Measurements from ENCODE around the gene THTPA. TPM values are rescaled to one million over a fixed set of nuclear protein-coding genes. Genes with fewer than 3 reads are reported as not detected.

THTPA gene
- polyA plus RNA-seq, 3 donors, result 15.3 to 18.2 (median 17.0) TPM

DNA sequence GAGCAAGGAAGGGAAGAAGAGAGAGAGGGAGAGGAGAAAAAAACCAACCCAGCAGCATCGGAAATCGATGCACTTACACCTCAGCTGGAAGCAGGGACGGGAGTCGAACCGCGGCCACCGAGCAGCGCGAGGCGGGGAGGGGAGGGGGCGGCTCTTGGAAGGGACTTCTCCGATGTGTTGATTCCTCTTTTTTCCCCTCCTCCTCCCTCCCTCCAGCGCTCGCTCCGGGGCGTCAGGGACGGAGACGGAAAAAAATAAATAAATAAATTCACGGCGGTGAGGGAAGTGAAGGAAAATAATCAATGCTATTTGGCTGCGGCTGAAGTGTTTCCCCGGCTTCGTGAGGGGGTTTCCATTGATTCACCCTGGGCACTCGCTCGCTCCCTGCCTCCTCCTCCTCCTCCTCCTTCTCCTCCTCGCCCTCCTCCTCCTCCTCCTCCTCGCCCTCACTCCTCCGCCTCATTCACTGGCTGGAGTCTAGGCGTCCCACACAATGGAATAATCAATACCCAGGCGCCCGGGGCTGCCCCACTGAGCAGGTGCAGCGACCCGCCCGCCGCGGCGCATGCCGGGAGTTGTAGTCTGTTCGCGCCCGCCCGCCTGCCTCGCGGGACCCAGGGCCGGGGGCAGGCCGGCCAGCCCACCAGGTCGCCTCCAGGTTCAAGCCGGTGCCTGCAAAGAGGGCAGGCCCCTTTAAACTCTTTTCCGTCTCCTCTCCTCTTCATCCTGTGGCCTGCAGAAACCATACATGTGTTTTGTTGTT is 4.6 kb upstream of the THTPA start, which contains the start of gene ZFHX2:
Gene ZFHX2 (minus strand): TSS at position 500 of the 763 bp plus-strand sequence. CDS start 16,440 bp downstream, outside the sequence.
- H4K20me1 ChIP-seq (ENCODE audit: insufficient read depth, low read length), result no peaks in the 10 kb centered on the region
- no peaks in the 10 kb centered on the region for H3K36me3 ChIP-seq (replicated peaks in 1 of 2; ENCODE audit: control insufficient read depth in 1 of 2, insufficient read depth in 2 of 2, low read length in 2 of 2)
- peak; percentile 31 to 80 (median 39) for DNase-seq
- no peaks in the 10 kb centered on the region for H3K27me3 Mint-ChIP-seq (ENCODE audit: low read depth in 3 of 3)
- H3K27ac Mint-ChIP-seq, result peak within 1 kb of the TSS; percentile 65 to 90 (median 75)
- H3K27me3 ChIP-seq (ENCODE audit: control insufficient read depth in 2 of 2, insufficient read depth in 2 of 2, low read length in 2 of 2), result peaks cover 2 to 12% of the 10 kb centered on the region in 2 donors
- H3K4me1 Mint-ChIP-seq, result peaks cover 11% of the 10 kb centered on the region
- H2AFZ ChIP-seq (ENCODE audit: insufficient read depth, low read depth, low read length, poor library complexity, severe bottlenecking), result peak within 1 kb of the TSS; percentile 99
- H3K4me3 ChIP-seq (replicated peaks in 1 of 3; ENCODE audit: low read depth in 2 of 3, low read length in 3 of 3), result peak within 1 kb of the TSS; percentile 70 to 88 (median 81)
- TF ChIP-seq, protein P1, sequence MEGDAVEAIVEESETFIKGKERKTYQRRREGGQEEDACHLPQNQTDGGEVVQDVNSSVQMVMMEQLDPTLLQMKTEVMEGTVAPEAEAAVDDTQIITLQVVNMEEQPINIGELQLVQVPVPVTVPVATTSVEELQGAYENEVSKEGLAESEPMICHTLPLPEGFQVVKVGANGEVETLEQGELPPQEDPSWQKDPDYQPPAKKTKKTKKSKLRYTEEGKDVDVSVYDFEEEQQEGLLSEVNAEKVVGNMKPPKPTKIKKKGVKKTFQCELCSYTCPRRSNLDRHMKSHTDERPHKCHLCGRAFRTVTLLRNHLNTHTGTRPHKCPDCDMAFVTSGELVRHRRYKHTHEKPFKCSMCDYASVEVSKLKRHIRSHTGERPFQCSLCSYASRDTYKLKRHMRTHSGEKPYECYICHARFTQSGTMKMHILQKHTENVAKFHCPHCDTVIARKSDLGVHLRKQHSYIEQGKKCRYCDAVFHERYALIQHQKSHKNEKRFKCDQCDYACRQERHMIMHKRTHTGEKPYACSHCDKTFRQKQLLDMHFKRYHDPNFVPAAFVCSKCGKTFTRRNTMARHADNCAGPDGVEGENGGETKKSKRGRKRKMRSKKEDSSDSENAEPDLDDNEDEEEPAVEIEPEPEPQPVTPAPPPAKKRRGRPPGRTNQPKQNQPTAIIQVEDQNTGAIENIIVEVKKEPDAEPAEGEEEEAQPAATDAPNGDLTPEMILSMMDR (IDR thresholded peaks at IDR 0.05), result no peak
- H3K27ac ChIP-seq (ENCODE audit: low read depth in 1 of 2, low read length in 2 of 2), result peak within 1 kb of the TSS; percentile 31 to 82
- no peaks in the 10 kb centered on the region for H3K9me3 Mint-ChIP-seq
- H3K4me2 ChIP-seq (replicated peaks; ENCODE audit: extremely low read depth, low read length, poor library complexity, severe bottlenecking), result peak within 1 kb of the TSS; percentile 97
- WGBS (ENCODE audit: insufficient coverage), result under 1% methylated on average over 19 of the region's 49 CpGs
- H3K9ac ChIP-seq (ENCODE audit: insufficient read depth, low read length, poor library complexity, severe bottlenecking), result peak within 1 kb of the TSS; percentile 74
- H3K79me2 ChIP-seq (ENCODE audit: insufficient read depth, low read length), result peaks cover 6% of the 10 kb centered on the region
- no peaks in the 10 kb centered on the region for H3K36me3 Mint-ChIP-seq
- intact Hi-C loops (cut with micrococcal nuclease), result no loop called here
- H3K9me3 ChIP-seq (replicated peaks in 1 of 2; ENCODE audit: control insufficient read depth in 1 of 2, insufficient read depth in 1 of 2, low read length in 2 of 2), result no peaks in the 10 kb centered on the region
- H3K4me1 ChIP-seq (ENCODE audit: control insufficient read depth in 1 of 2, insufficient read depth in 2 of 2, low read length in 2 of 2), result peaks cover 13 to 27% of the 10 kb centered on the region in 2 donors
- no peak within 1 kb of the TSS for H3K4me3 Mint-ChIP-seq

DNA sequence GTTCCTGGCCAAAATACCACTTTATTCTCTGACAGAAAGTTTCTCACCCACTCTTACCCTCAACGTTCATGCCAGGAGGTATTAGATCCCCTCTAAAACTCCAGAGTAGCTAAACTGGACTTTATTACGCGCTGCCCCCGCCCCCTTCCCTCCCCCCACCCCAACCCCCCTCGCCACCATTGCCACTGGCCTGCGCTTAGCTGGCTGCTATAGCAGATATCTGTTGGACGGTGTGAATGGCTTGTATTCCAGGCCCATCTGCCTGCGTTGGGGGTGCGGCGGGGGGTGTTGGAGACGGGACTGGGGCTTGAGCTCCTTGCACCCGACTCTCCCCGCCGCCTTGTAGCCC is 564 bp upstream of the THTPA start:
- intact Hi-C loops (cut with micrococcal nuclease), result no loop called here
- peaks cover 28% of the 10 kb centered on the region for H3K4me1 Mint-ChIP-seq
- H3K79me2 ChIP-seq (ENCODE audit: insufficient read depth, low read length), result peaks cover 18% of the 10 kb centered on the region
- H3K27ac ChIP-seq (ENCODE audit: low read depth in 1 of 2, low read length in 2 of 2), result peak overlapping the region in 1 of 2 donors; percentile 91
- H3K4me2 ChIP-seq (replicated peaks; ENCODE audit: extremely low read depth, low read length, poor library complexity, severe bottlenecking), result peak overlapping the region; percentile 79
- TF ChIP-seq, protein P1 (IDR thresholded peaks at IDR 0.05), result no peak
- peak overlapping the region; percentile 85 for H3K9ac ChIP-seq (ENCODE audit: insufficient read depth, low read length, poor library complexity, severe bottlenecking)
- peaks cover 6% of the 10 kb centered on the region for H4K20me1 ChIP-seq (ENCODE audit: insufficient read depth, low read length)
- H3K27me3 ChIP-seq (ENCODE audit: control insufficient read depth in 2 of 2, insufficient read depth in 2 of 2, low read length in 2 of 2), result peaks cover 0 to 4% of the 10 kb centered on the region in 2 donors
- H3K9me3 Mint-ChIP-seq, result no peaks in the 10 kb centered on the region
- H3K4me3 ChIP-seq (replicated peaks in 1 of 3; ENCODE audit: low read depth in 2 of 3, low read length in 3 of 3), result peak overlapping the region; percentile 52 to 99 (median 70)
- H3K9me3 ChIP-seq (replicated peaks in 1 of 2; ENCODE audit: control insufficient read depth in 1 of 2, insufficient read depth in 1 of 2, low read length in 2 of 2), result no peaks in the 10 kb centered on the region
- H3K27ac Mint-ChIP-seq, result peak overlapping the region in 5 of 7 donors; percentile 87 to 95 (median 94)
- H3K4me3 Mint-ChIP-seq, result peak overlapping the region; percentile 88 to 93
- H3K27me3 Mint-ChIP-seq (ENCODE audit: low read depth in 3 of 3), result peaks cover 0 to 1% (median 0%) of the 10 kb centered on the region in 3 donors
- H2AFZ ChIP-seq (ENCODE audit: insufficient read depth, low read depth, low read length, poor library complexity, severe bottlenecking), result peak overlapping the region; percentile 95
- peaks cover 21 to 30% of the 10 kb centered on the region in 2 donors for H3K36me3 ChIP-seq (replicated peaks in 1 of 2; ENCODE audit: control insufficient read depth in 1 of 2, insufficient read depth in 2 of 2, low read length in 2 of 2)
- peaks cover 23 to 37% of the 10 kb centered on the region in 2 donors for H3K4me1 ChIP-seq (ENCODE audit: control insufficient read depth in 1 of 2, insufficient read depth in 2 of 2, low read length in 2 of 2)
- DNase-seq, result no peak
- whole genome bisulfite sequencing (ENCODE audit: insufficient coverage), result 0% methylated on average over 6 of the region's 14 CpGs
- H3K36me3 Mint-ChIP-seq, result peaks cover 20 to 27% of the 10 kb centered on the region in 2 donors
